Breast epithelium (tissue), 4 donors: Measurements from ENCODE around the gene PRDM10. TPM values are rescaled to one million over a fixed set of nuclear protein-coding genes. Genes with fewer than 3 reads are reported as not detected.

Source experiments
- DNase-seq, 2 donors: peaks; one replicate each; pipeline ENCODE4 v3.0.0-alpha.2; 2019; ENCODE audit warnings: low spot score in 2 of 2
- H3K27ac ChIP-seq, 2 donors: fragments of 200-600 bp; sonication (generic) in 1 of 2; one replicate each; pipeline ENCODE4 v1.5.1; 2016 to 2019; ENCODE audit warnings: mild to moderate bottlenecking in 1 of 2
- H3K27me3 ChIP-seq, 2 donors: fragments of 200-600 bp; sonication (generic) in 1 of 2; one replicate each; pipeline versions ENCODE4 v1.5.1 to v1.6.0; 2017 to 2019; ENCODE audit warnings: control low read depth in 1 of 2, mild to moderate bottlenecking in 1 of 2
- H3K36me3 ChIP-seq: fragments of 200-600 bp; one replicate; pipeline ENCODE4 v1.5.1; 2019
- H3K4me1 ChIP-seq, 2 donors: fragments of 200-600 bp; sonication (generic); one replicate each; pipeline ENCODE4 v1.5.1; 2016 to 2019; ENCODE audit warnings: control low read depth in 1 of 2
- H3K4me3 ChIP-seq, 3 donors: fragments of 200-600 bp; sonication (generic); 1 replicate in 2 of 3; 2 replicates in 1 of 3; pipeline ENCODE4 v1.5.1; 2016 to 2019; ENCODE audit warnings: mild to moderate bottlenecking in 3 of 3, moderate library complexity in 2 of 3
- H3K9me3 ChIP-seq, 2 donors: fragments of 200-600 bp; sonication (generic) in 1 of 2; one replicate each; pipeline ENCODE4 v1.5.1; 2016 to 2019; ENCODE audit warnings: control low read depth in 1 of 2
- POLR2A ChIP-seq: fragments of 450-650 bp; IDR thresholded peaks from one replicate; pipeline ENCODE4 v1.6.1; 2016; ENCODE audit warnings: antibody characterized with exemption, mild to moderate bottlenecking, moderate library complexity
- POLR2AphosphoS5 ChIP-seq, 3 donors: sonication (generic); formaldehyde crosslinking; IDR thresholded peaks; one replicate each; pipeline ENCODE4 v1.6.1; 2017; ENCODE audit warnings: antibody characterized with exemption in 3 of 3
- intact Hi-C: fragments of 100-400 bp; cut with DNase I; formaldehyde crosslinking; loops from one replicate; pipeline ENCODE4 v1.15.1; 2023; ENCODE audit warnings: low total_unique reads
- total RNA-seq, 3 donors: library from RNA; depleted of rRNA; stranded (reverse); fragments of >200 nt; gene quantifications; one replicate each; pipeline ENCODE4 v1.1.0, GENCODE V29; 2016
- TF ChIP-seq, protein P1 (sequence below), 3 donors: fragments of 450-650 bp; IDR thresholded peaks; one replicate each; pipeline ENCODE4 v1.5.1; 2016 to 2017; ENCODE audit warnings: antibody characterized with exemption in 3 of 3, mild to moderate bottlenecking in 3 of 3, moderate library complexity in 3 of 3

The PRDM10 gene
- total RNA-seq, 3 donors from 2014 or later = 4.5 to 15.2 (median 10.8) TPM

DNA sequence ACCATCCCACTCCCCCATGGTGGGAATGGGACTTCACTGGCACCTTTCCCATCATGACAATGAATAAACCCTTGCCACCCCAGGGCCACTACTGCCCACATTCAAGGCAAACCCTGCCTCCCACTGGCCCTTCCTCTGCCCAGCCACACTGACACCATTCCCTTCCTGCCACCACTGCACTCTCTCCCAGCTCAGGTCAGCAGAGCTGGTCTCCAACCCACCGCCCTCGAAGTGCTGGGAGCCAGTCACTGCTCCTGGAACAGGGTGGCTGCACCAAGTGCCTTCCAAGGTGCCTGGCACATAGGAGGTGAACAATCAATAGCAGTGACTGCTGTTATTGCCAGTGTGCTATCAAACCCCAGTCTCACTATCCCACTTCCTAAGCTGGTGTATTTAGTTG lies 27.1 kb downstream of the PRDM10 start:
- no peak overlapping the region for H3K27ac ChIP-seq
- no peak overlapping the region for H3K4me3 ChIP-seq
- no peak for DNase-seq
- intact Hi-C loops = no loop called here
- TF ChIP-seq POLR2A = no peak
- TF ChIP-seq POLR2AphosphoS5 (IDR thresholded peaks at IDR 0.05) = no peak
- TF ChIP-seq, protein P1, sequence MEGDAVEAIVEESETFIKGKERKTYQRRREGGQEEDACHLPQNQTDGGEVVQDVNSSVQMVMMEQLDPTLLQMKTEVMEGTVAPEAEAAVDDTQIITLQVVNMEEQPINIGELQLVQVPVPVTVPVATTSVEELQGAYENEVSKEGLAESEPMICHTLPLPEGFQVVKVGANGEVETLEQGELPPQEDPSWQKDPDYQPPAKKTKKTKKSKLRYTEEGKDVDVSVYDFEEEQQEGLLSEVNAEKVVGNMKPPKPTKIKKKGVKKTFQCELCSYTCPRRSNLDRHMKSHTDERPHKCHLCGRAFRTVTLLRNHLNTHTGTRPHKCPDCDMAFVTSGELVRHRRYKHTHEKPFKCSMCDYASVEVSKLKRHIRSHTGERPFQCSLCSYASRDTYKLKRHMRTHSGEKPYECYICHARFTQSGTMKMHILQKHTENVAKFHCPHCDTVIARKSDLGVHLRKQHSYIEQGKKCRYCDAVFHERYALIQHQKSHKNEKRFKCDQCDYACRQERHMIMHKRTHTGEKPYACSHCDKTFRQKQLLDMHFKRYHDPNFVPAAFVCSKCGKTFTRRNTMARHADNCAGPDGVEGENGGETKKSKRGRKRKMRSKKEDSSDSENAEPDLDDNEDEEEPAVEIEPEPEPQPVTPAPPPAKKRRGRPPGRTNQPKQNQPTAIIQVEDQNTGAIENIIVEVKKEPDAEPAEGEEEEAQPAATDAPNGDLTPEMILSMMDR (IDR thresholded peaks at IDR 0.05) = no peak
- H3K36me3 ChIP-seq = no peaks in the 10 kb centered on the region
- H3K27me3 ChIP-seq = no peaks in the 10 kb centered on the region
- H3K9me3 ChIP-seq = no peaks in the 10 kb centered on the region
- H3K4me1 ChIP-seq = no peaks in the 10 kb centered on the region

DNA sequence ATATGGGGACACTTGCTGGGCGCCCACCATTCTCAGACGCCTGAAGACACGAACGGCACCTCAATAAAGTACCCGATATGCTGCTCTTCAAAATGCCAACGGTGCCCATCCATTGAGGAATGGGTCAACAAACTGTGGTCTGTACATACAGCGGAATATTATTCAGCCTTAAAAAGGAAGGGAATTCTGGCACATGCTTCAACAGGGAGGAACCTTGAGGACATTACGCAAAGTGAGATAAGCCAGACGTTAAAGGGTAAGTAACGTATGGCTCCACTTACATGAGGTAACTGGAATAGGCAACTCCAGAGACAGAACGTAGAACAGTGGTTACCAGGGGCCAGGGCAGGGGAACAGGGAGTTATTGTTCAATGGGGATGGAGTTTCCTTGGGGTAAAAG lies 28.0 kb downstream of the PRDM10 start:
- intact Hi-C loops = no loop called here
- TF ChIP-seq POLR2A (no peak), POLR2AphosphoS5 (IDR thresholded peaks at IDR 0.05) (no peak)
- TF ChIP-seq, protein P1 (IDR thresholded peaks at IDR 0.05) = no peak
- no peaks in the 10 kb centered on the region for H3K27me3 ChIP-seq

DNA sequence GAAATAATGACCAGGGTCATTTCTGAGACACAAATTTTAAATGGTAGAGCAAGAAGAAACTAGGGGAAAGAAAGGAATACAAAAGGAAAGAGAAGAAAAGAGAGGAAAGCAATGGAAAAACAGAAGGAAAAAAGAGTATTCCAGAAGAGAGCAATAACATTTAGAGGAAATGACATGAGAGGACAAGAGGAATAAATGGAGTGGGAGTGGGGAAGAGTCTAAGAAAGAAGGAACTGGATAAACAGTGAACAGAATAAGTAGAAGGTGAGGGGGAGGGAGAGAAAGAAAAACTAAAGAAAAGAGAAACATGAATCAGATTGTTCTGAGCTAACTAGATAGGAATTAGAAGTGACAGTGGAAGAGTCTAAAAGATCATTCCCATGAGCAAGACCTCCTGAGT lies 28.4 kb downstream of the PRDM10 start:
- TF ChIP-seq POLR2AphosphoS5 (IDR thresholded peaks at IDR 0.05) (no peak), POLR2A (no peak)
- TF ChIP-seq, protein P1 (IDR thresholded peaks at IDR 0.05) = no peak
- Histone ChIP-seq H3K4me3 (no peak overlapping the region), H3K9me3 (no peaks in the 10 kb centered on the region), H3K36me3 (no peaks in the 10 kb centered on the region), H3K27ac (no peak overlapping the region), H3K27me3 (no peaks in the 10 kb centered on the region), H3K4me1 (no peaks in the 10 kb centered on the region)
- no peak for DNase-seq
- intact Hi-C loops = no loop called here

More for the DNA sequence above, 28.0 kb downstream of the PRDM10 start:
- Histone ChIP-seq H3K9me3 (no peaks in the 10 kb centered on the region), H3K36me3 (no peaks in the 10 kb centered on the region), H3K4me3 (no peak overlapping the region), H3K4me1 (no peaks in the 10 kb centered on the region), H3K27ac (no peak overlapping the region)
- no peak for DNase-seq

DNA sequence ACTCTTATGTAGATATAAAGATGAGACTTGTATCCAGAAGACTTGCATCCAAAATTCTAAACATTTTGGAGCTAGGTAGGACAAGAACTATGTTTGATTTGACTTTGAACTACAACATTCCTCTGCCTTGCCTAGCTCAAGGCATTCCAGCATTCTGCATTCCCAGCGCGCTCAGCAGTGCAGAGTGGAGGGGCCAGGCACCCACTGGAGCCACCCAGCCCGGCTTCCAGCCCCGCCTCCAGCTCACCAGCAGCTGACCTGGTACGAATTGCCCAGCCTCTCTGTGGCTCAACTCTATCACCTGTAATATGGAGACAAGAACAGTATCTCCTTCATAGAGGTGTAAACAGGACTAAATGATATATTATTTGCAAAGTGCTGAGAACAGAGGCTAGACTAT lies 28.8 kb downstream of the PRDM10 start:
- DNase-seq = no peak
- no peak overlapping the region for H3K27ac ChIP-seq
- intact Hi-C loops = no loop called here

DNA sequence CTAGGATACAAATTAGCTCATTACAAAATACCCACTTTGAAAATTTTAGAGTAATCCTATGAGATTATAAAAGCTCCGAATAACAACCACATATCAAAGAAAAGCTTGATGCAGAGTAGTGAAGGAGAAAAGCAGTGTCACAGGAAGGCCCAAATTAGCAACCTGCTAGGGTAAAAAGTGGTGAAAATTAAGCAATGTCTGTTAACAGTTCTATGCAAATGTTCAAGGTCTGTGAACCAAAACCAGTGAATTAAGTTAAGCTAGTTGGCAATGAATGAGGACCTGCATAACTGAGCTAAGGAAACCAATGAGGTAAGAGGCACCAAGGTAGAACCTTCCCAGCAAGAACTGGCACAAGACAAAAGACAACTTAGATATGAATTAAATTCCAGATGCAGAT lies 29.6 kb downstream of the PRDM10 start:
- TF ChIP-seq, protein P1 (IDR thresholded peaks at IDR 0.05) = no peak
- TF ChIP-seq POLR2A (no peak), POLR2AphosphoS5 (IDR thresholded peaks at IDR 0.05) (no peak)
- Histone ChIP-seq H3K27ac (no peak overlapping the region), H3K4me3 (no peak overlapping the region), H3K27me3 (no peaks in the 10 kb centered on the region), H3K9me3 (no peaks in the 10 kb centered on the region), H3K4me1 (no peaks in the 10 kb centered on the region), H3K36me3 (no peaks in the 10 kb centered on the region)
- no peak for DNase-seq
- intact Hi-C loops = no loop called here

More for the DNA sequence above, 28.8 kb downstream of the PRDM10 start:
- Histone ChIP-seq H3K4me1 (no peaks in the 10 kb centered on the region), H3K9me3 (no peaks in the 10 kb centered on the region), H3K36me3 (no peaks in the 10 kb centered on the region), H3K4me3 (no peak overlapping the region), H3K27me3 (no peaks in the 10 kb centered on the region)
- TF ChIP-seq, protein P1 (IDR thresholded peaks at IDR 0.05) = no peak
- no peak for TF ChIP-seq POLR2A
- TF ChIP-seq POLR2AphosphoS5 (IDR thresholded peaks at IDR 0.05) = no peak
